Measurements from ENCODE around the gene CD33. TPM values are rescaled to one million over a fixed set of nuclear protein-coding genes. Genes with fewer than 3 reads are reported as not detected.
A peak's percentile ranks its signal among the peaks of the same experiment; 100 is the strongest.
"Not testable (repeated sequence)": the region's sequence is repeated elsewhere in the genome, so short reads cannot be mapped to it uniquely, and the experiment has no call there.

The CD33 gene
- total RNA-seq: 1 to 10 TPM; 1.8 to 7.0 (median 2.8) TPM

DNA sequence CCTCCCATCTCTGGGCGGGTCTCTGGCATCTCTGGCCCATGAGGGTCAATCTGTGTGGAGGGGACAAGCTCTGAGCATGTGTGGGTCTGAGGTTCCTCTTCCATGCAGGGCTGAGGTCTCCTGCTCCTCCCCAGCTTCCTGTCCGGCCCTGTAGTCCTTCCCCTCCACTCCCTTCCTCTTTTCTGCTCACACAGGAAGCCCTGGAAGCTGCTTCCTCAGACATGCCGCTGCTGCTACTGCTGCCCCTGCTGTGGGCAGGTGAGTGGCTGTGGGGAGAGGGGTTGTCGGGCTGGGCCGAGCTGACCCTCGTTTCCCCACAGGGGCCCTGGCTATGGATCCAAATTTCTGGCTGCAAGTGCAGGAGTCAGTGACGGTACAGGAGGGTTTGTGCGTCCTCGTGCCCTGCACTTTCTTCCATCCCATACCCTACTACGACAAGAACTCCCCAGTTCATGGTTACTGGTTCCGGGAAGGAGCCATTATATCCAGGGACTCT, at the start of gene CD33:
Gene CD33 (plus strand): TSS at position 183 of the 496 bp plus-strand sequence. CDS start 39 bp downstream, at position 222.
- not testable (repeated sequence) for H3K9me3 ChIP-seq, H3K4me1 ChIP-seq, H3K36me3 ChIP-seq
- H3K27ac ChIP-seq: peak within 1 kb of the TSS in 1 of 4 donors; percentile 12
- WGBS, 2 donors (ENCODE audit: low coverage in 1 of 2): 17 to 54% methylated on average over 1 to 5 of the region's 11 CpGs
- H3K27me3 ChIP-seq: peaks cover 29% of the 10 kb centered on the region
- ATAC-seq: peak; percentile 43
- peak within 1 kb of the TSS in 1 of 2 donors; percentile 29 for H3K4me3 ChIP-seq

- TF ChIP-seq POLR2A (IDR thresholded peaks at IDR 0.05) (no peak), EP300 (IDR thresholded peaks at IDR 0.05) (no peak), POLR2AphosphoS5 (IDR thresholded peaks at IDR 0.05) (no peak)
- TF ChIP-seq, protein P1, sequence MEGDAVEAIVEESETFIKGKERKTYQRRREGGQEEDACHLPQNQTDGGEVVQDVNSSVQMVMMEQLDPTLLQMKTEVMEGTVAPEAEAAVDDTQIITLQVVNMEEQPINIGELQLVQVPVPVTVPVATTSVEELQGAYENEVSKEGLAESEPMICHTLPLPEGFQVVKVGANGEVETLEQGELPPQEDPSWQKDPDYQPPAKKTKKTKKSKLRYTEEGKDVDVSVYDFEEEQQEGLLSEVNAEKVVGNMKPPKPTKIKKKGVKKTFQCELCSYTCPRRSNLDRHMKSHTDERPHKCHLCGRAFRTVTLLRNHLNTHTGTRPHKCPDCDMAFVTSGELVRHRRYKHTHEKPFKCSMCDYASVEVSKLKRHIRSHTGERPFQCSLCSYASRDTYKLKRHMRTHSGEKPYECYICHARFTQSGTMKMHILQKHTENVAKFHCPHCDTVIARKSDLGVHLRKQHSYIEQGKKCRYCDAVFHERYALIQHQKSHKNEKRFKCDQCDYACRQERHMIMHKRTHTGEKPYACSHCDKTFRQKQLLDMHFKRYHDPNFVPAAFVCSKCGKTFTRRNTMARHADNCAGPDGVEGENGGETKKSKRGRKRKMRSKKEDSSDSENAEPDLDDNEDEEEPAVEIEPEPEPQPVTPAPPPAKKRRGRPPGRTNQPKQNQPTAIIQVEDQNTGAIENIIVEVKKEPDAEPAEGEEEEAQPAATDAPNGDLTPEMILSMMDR (IDR thresholded peaks at IDR 0.05): no peak
- Histone ChIP-seq H3K4me1 (no peaks in the 10 kb centered on the region), H3K36me3 (no peaks in the 10 kb centered on the region), H3K4me3 (no peak overlapping the region), H3K27me3 (peaks cover 49% of the 10 kb centered on the region), H3K27ac (no peak overlapping the region), H3K9me3 (no peaks in the 10 kb centered on the region)
- no peak for ATAC-seq
- WGBS, 2 donors (ENCODE audit: low coverage in 1 of 2): 0 to 13% methylated on average over 1 of the region's 1 CpG
These were observed 45.6 kb upstream of the CD33 start for GRCh38 chr19:51179256-51179655.

- Histone ChIP-seq H3K4me1 (no peaks in the 10 kb centered on the region), H3K4me3 (no peak overlapping the region), H3K27ac (no peak overlapping the region), H3K36me3 (no peaks in the 10 kb centered on the region), H3K27me3 (peaks cover 58% of the 10 kb centered on the region), H3K9me3 (no peaks in the 10 kb centered on the region)
- no peak for ATAC-seq
- TF ChIP-seq EP300 (IDR thresholded peaks at IDR 0.05) (no peak), POLR2AphosphoS5 (IDR thresholded peaks at IDR 0.05) (no peak), POLR2A (IDR thresholded peaks at IDR 0.05) (no peak)
- TF ChIP-seq, protein P1 (IDR thresholded peaks at IDR 0.05): no peak
- WGBS, 2 donors (ENCODE audit: low coverage in 1 of 2): 60% methylated on average over 2 of the region's 39 CpGs; no CpG with 5 or more reads in 1 of the 2 donors
These were observed 43.4 kb upstream of the CD33 start for GRCh38 chr19:51181377-51181912.

GRCh38 chr19:51181913-51182419, 42.9 kb upstream of the CD33 start:
- H3K36me3 ChIP-seq: no peaks in the 10 kb centered on the region
- H3K4me1 ChIP-seq: no peaks in the 10 kb centered on the region
- TF ChIP-seq POLR2AphosphoS5 (IDR thresholded peaks at IDR 0.05) (no peak), POLR2A (IDR thresholded peaks at IDR 0.05) (no peak), EP300 (IDR thresholded peaks at IDR 0.05) (no peak)
- TF ChIP-seq, protein P1 (IDR thresholded peaks at IDR 0.05): no peak
- H3K9me3 ChIP-seq: no peaks in the 10 kb centered on the region
- H3K27ac ChIP-seq: no peak overlapping the region
- no peak overlapping the region for H3K4me3 ChIP-seq
- WGBS, 2 donors (ENCODE audit: low coverage in 1 of 2): 43% methylated on average over 10 of the region's 31 CpGs; no CpG with 5 or more reads in 1 of the 2 donors
- H3K27me3 ChIP-seq: peaks cover 57% of the 10 kb centered on the region
- ATAC-seq: no peak

DNA sequence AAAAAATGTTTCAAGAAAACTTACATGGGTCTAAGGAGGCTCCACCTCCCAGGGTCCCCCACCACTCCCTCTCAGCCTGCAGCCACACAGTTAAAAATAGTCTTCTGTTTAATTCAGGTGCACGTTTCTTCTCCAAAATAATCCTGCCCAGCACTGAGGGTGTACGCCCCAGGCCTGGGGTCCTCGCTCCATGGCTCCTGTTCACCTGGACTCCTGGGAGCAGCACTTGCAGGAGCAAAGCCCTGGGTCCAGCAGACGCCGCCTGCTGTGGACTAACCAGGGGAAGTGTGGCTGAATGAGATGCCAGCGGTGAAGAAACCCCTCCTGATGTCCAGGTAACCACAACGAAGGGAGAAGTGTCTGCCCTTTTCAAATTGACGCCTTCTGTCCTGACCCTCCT, 41.3 kb upstream of the CD33 start:
- Histone ChIP-seq H3K36me3 (no peaks in the 10 kb centered on the region), H3K4me3 (no peak overlapping the region), H3K27me3 (peaks cover 49% of the 10 kb centered on the region), H3K27ac (no peak overlapping the region), H3K9me3 (no peaks in the 10 kb centered on the region), H3K4me1 (no peaks in the 10 kb centered on the region)
- ATAC-seq: no peak
- WGBS, 2 donors (ENCODE audit: low coverage in 1 of 2): 40 to 81% methylated on average over 3 of the region's 8 CpGs
- TF ChIP-seq, protein P1 (IDR thresholded peaks at IDR 0.05): no peak
- TF ChIP-seq EP300 (IDR thresholded peaks at IDR 0.05): no peak
- no peak for TF ChIP-seq POLR2A (IDR thresholded peaks at IDR 0.05)
- no peak for TF ChIP-seq POLR2AphosphoS5 (IDR thresholded peaks at IDR 0.05)

All from gastroesophageal sphincter (tissue), 4 donors.